Liver (tissue), 9 donors: ENCODE results near the gene CASQ2. TPM values are rescaled to one million over a fixed set of nuclear protein-coding genes. Genes with fewer than 3 reads are reported as not detected.
A peak's percentile ranks its signal among the peaks of the same experiment; 100 is the strongest.

ENCODE experiments used
- DNase-seq: peaks from one replicate; pipeline ENCODE4 v3.0.0-alpha.2; 2017; ENCODE audit warnings: low spot score
- H3K27ac ChIP-seq, 2 donors: one replicate each; pipeline ENCODE4 v1.7.0; 2013; ENCODE audit warnings: inconsistent platforms in 2 of 2, low read length in 2 of 2, control low read depth in 1 of 2, low read depth in 1 of 2, mild to moderate bottlenecking in 1 of 2
- H3K27me3 ChIP-seq, 4 donors: one replicate each; pipeline versions ENCODE4 v1.6.1 to v1.7.0; 2013; ENCODE audit warnings: low read length in 3 of 4, inconsistent platforms in 1 of 4, mild to moderate bottlenecking in 1 of 4, moderate library complexity in 1 of 4; ENCODE audit not compliant: control insufficient read depth in 4 of 4, insufficient read depth in 4 of 4
- H3K36me3 ChIP-seq, 4 donors: one replicate each; pipeline versions ENCODE4 v1.6.1 to v1.7.0; 2013; ENCODE audit warnings: low read length in 3 of 4, mild to moderate bottlenecking in 3 of 4, low read depth in 1 of 4, moderate library complexity in 1 of 4; ENCODE audit not compliant: control insufficient read depth in 4 of 4, insufficient read depth in 3 of 4
- H3K4me1 ChIP-seq, 4 donors: one replicate each; pipeline versions ENCODE4 v1.6.1 to v1.7.0; 2013; ENCODE audit warnings: low read length in 3 of 4, mild to moderate bottlenecking in 3 of 4, moderate library complexity in 1 of 4; ENCODE audit not compliant: control insufficient read depth in 4 of 4, insufficient read depth in 4 of 4
- H3K4me3 ChIP-seq, 3 donors: one replicate each; pipeline versions ENCODE4 v1.6.1 to v1.7.0; 2013; ENCODE audit warnings: low read length in 3 of 3, control low read depth in 1 of 3, low read depth in 1 of 3, mild to moderate bottlenecking in 1 of 3
- H3K9ac ChIP-seq, 2 donors: one replicate each; pipeline ENCODE4 v1.7.0; 2013; ENCODE audit warnings: low read length in 2 of 2, mild to moderate bottlenecking in 2 of 2, moderate library complexity in 2 of 2, control low read depth in 1 of 2, low read depth in 1 of 2
- H3K9me3 ChIP-seq, 4 donors: one replicate each; pipeline versions ENCODE4 v1.6.1 to v1.7.0; 2013; ENCODE audit warnings: low read length in 3 of 4; ENCODE audit not compliant: control insufficient read depth in 4 of 4
- ATF3 ChIP-seq: IDR thresholded peaks from 2 replicates; pipeline ENCODE4 v1.6.1; 2016; ENCODE audit warnings: antibody characterized with exemption
- EGR1 ChIP-seq, 2 donors: IDR thresholded peaks; 2 replicates each; pipeline ENCODE4 v1.6.1; 2016 to 2018; ENCODE audit warnings: antibody characterized with exemption in 2 of 2, low read depth in 2 of 2
- FOXA2 ChIP-seq: IDR thresholded peaks from 2 replicates; pipeline ENCODE4 v1.6.1; 2016; ENCODE audit warnings: antibody characterized with exemption
- GABPA ChIP-seq, 2 donors: IDR thresholded peaks in 1 of 2; conservative IDR thresholded peaks in 1 of 2; 2 replicates each; pipeline ENCODE4 v1.6.1; 2016; ENCODE audit warnings: antibody characterized with exemption in 2 of 2, mild to moderate bottlenecking in 1 of 2, moderate library complexity in 1 of 2
- HNF4G ChIP-seq: IDR thresholded peaks from 2 replicates; pipeline ENCODE4 v1.6.1; 2016; ENCODE audit warnings: antibody characterized with exemption
- JUND ChIP-seq, 2 donors: IDR thresholded peaks; 2 replicates each; pipeline ENCODE4 v1.6.1; 2016; ENCODE audit warnings: antibody characterized with exemption in 2 of 2
- NR2F2 ChIP-seq: IDR thresholded peaks from 2 replicates; pipeline ENCODE4 v1.6.1; 2016; ENCODE audit warnings: antibody characterized with exemption
- RXRA ChIP-seq, 2 donors: IDR thresholded peaks; 2 replicates each; pipeline ENCODE4 v1.6.1; 2017 to 2018; ENCODE audit warnings: antibody characterized with exemption in 2 of 2, mild to moderate bottlenecking in 1 of 2
- SP1 ChIP-seq: IDR thresholded peaks from 2 replicates; pipeline ENCODE4 v1.6.1; 2018; ENCODE audit warnings: antibody characterized with exemption, mild to moderate bottlenecking
- TAF1 ChIP-seq: conservative IDR thresholded peaks from 2 replicates; pipeline ENCODE4 v1.6.1; 2016; ENCODE audit warnings: antibody characterized with exemption, mild to moderate bottlenecking
- YY1 ChIP-seq: IDR thresholded peaks from 2 replicates; pipeline ENCODE4 v1.6.1; 2016; ENCODE audit warnings: antibody characterized with exemption, mild to moderate bottlenecking
- WGBS: extraction: QIAGEN DNeasy Blood & Tissue Kit; methylation state at CpG from one replicate; pipeline ENCODE4 v1.1.7; 2013; 5-methylcytosine and 5-hydroxymethylcytosine counted together
- polyA plus RNA-seq, 2 donors: library from polyadenylated mRNA; stranded (reverse) in 1 of 2; unstranded in 1 of 2; fragments of 200-250 nt in 1 of 2; fragments of >200 nt in 1 of 2; fragmentation: Nextera tagmentation in 1 of 2; extraction: Ambion mirVana in 1 of 2; gene quantifications; one replicate each; pipeline versions ENCODE4 v1.2.1 to v1.2.3, GENCODE V29; 2013 to 2015
- total RNA-seq, 2 donors: library from RNA; depleted of rRNA; stranded (reverse); fragments of >200 nt; gene quantifications; one replicate each; pipeline ENCODE4 v1.2.3, GENCODE V29; 2014
- TF ChIP-seq, protein P1 (sequence below): IDR thresholded peaks from 2 replicates; pipeline ENCODE4 v1.6.1; 2016; ENCODE audit warnings: antibody characterized with exemption
- TF ChIP-seq, protein P2 (sequence below): IDR thresholded peaks from 2 replicates; pipeline ENCODE4 v1.6.1; 2016; ENCODE audit warnings: antibody characterized with exemption, mild to moderate bottlenecking
- donor health status: healthy.
- donor health status: healthy.
- donor health status: healthy.
- donor health status: healthy.
- donor health status: healthy.

The CASQ2 gene
- total and polyA plus RNA-seq, 4 donors = 0.33 to 1.1 TPM; not detected in 2

- TF ChIP-seq GABPA (IDR thresholded peaks at IDR 0.05 in 1 of 2, conservative IDR thresholded peaks at IDR 0.05 in 1 of 2) (no peak), TAF1 (no peak), YY1 (no peak)
- TF ChIP-seq, protein P1, sequence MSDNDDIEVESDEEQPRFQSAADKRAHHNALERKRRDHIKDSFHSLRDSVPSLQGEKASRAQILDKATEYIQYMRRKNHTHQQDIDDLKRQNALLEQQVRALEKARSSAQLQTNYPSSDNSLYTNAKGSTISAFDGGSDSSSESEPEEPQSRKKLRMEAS = no peak
These were observed 40.2 kb downstream of the CASQ2 start (continued) for GRCh38 chr1:115728341-115728740.

DNA sequence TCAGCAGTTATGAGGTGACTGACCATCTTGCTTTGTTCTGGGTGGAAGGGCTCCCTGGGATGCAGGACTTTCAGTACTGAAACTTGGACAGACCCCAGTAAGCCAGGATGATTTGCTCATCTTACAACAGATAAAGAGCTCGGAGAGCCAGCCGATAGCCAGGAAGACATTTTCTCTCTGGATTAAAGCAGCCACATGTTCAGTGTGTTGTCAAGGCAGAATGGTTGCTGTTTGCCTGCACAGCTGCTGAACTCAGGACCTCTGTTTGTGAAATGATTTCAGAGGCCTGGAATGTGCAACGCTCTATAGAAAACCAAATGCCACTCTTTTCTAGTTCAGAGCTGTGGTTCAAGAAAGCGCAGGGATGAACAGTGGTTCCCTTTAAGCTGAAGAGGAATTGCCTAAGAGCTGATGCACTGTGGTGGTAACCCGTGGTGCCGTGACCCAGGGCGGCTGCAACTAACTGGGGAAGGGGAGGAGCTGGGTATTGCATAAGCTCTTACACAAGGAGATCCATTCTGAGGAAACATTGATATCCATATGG lies 40.7 kb downstream of the CASQ2 start:
- peak overlapping the region in 1 of 2 donors; percentile 22 for H3K27ac ChIP-seq
- DNase-seq = peak; percentile 45

GRCh38 chr1:115726570-115726969 lies 41.9 kb downstream of the CASQ2 start:
- no peaks in the 10 kb centered on the region for H3K9me3 ChIP-seq
- H3K9ac ChIP-seq = no peak overlapping the region
- no peak overlapping the region for H3K27ac ChIP-seq
- TF ChIP-seq, protein P2, sequence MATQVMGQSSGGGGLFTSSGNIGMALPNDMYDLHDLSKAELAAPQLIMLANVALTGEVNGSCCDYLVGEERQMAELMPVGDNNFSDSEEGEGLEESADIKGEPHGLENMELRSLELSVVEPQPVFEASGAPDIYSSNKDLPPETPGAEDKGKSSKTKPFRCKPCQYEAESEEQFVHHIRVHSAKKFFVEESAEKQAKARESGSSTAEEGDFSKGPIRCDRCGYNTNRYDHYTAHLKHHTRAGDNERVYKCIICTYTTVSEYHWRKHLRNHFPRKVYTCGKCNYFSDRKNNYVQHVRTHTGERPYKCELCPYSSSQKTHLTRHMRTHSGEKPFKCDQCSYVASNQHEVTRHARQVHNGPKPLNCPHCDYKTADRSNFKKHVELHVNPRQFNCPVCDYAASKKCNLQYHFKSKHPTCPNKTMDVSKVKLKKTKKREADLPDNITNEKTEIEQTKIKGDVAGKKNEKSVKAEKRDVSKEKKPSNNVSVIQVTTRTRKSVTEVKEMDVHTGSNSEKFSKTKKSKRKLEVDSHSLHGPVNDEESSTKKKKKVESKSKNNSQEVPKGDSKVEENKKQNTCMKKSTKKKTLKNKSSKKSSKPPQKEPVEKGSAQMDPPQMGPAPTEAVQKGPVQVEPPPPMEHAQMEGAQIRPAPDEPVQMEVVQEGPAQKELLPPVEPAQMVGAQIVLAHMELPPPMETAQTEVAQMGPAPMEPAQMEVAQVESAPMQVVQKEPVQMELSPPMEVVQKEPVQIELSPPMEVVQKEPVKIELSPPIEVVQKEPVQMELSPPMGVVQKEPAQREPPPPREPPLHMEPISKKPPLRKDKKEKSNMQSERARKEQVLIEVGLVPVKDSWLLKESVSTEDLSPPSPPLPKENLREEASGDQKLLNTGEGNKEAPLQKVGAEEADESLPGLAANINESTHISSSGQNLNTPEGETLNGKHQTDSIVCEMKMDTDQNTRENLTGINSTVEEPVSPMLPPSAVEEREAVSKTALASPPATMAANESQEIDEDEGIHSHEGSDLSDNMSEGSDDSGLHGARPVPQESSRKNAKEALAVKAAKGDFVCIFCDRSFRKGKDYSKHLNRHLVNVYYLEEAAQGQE = no peak
- TF ChIP-seq RXRA (IDR thresholded peaks at IDR 0.05) (no peak), YY1 (no peak), FOXA2 (no peak), JUND (IDR thresholded peaks at IDR 0.05) (no peak), SP1 (no peak), GABPA (IDR thresholded peaks at IDR 0.05 in 1 of 2, conservative IDR thresholded peaks at IDR 0.05 in 1 of 2) (no peak), HNF4G (no peak), EGR1 (IDR thresholded peaks at IDR 0.05; ENCODE audit: low read depth in 2 of 2) (no peak), NR2F2 (no peak), ATF3 (no peak)
- TF ChIP-seq, protein P1 = no peak
- no peaks in the 10 kb centered on the region for H3K27me3 ChIP-seq
- H3K4me3 ChIP-seq = no peak overlapping the region
- no peak for DNase-seq
- H3K4me1 ChIP-seq = peaks cover 0 to 11% (median under 1%) of the 10 kb centered on the region in 4 donors
- no peaks in the 10 kb centered on the region for H3K36me3 ChIP-seq

More for the DNA sequence above, 40.7 kb downstream of the CASQ2 start:
- 40% methylated on average over 7 of the region's 7 CpGs for WGBS
- peak; percentile 57 for TF ChIP-seq NR2F2
- TF ChIP-seq, protein P2 = peak; percentile 32
- TF ChIP-seq, protein P1 = peak; percentile 36
- peak; percentile 28 for TF ChIP-seq ATF3
- TF ChIP-seq RXRA (IDR thresholded peaks at IDR 0.05) = peak; percentile 25 to 56
- no peak for TF ChIP-seq HNF4G
- no peak for TF ChIP-seq JUND (IDR thresholded peaks at IDR 0.05)
- no peaks in the 10 kb centered on the region for H3K27me3 ChIP-seq
- no peaks in the 10 kb centered on the region for H3K9me3 ChIP-seq
- H3K4me3 ChIP-seq = no peak overlapping the region
- no peak overlapping the region for H3K9ac ChIP-seq
- H3K36me3 ChIP-seq = no peaks in the 10 kb centered on the region
- peaks cover 0 to 11% (median under 1%) of the 10 kb centered on the region in 4 donors for H3K4me1 ChIP-seq
